Measurements from ENCODE around the gene PKP3.
"Not testable (repeated sequence)": the region's sequence is repeated elsewhere in the genome, so short reads cannot be mapped to it uniquely, and the experiment has no call there.

The PKP3 gene, protein sequence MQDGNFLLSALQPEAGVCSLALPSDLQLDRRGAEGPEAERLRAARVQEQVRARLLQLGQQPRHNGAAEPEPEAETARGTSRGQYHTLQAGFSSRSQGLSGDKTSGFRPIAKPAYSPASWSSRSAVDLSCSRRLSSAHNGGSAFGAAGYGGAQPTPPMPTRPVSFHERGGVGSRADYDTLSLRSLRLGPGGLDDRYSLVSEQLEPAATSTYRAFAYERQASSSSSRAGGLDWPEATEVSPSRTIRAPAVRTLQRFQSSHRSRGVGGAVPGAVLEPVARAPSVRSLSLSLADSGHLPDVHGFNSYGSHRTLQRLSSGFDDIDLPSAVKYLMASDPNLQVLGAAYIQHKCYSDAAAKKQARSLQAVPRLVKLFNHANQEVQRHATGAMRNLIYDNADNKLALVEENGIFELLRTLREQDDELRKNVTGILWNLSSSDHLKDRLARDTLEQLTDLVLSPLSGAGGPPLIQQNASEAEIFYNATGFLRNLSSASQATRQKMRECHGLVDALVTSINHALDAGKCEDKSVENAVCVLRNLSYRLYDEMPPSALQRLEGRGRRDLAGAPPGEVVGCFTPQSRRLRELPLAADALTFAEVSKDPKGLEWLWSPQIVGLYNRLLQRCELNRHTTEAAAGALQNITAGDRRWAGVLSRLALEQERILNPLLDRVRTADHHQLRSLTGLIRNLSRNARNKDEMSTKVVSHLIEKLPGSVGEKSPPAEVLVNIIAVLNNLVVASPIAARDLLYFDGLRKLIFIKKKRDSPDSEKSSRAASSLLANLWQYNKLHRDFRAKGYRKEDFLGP

GRCh38 chr11:394034-394857, at the start of gene PKP3:
PKP3 (plus strand) TSS chr11:394209; CDS start chr11:394293, 84 bp downstream.
- peak; percentile 85 for DNase-seq

- DNase-seq, result no peak
These were observed 49.0 kb upstream of the PKP3 start for GRCh38 chr11:344836-345578.

- DNase-seq, result no peak
These were observed 47.5 kb upstream of the PKP3 start for GRCh38 chr11:346529-346928.

- DNase-seq, result not testable (repeated sequence)
These were observed 44.6 kb upstream of the PKP3 start for GRCh38 chr11:349270-349954.

GRCh38 chr11:350033-350722, 43.8 kb upstream of the PKP3 start:
- not testable (repeated sequence) for DNase-seq

- DNase-seq, result no peak
These were observed 43.2 kb upstream of the PKP3 start for GRCh38 chr11:350723-351255.

GRCh38 chr11:351411-351810, 42.6 kb upstream of the PKP3 start:
- no peak for DNase-seq

DNA sequence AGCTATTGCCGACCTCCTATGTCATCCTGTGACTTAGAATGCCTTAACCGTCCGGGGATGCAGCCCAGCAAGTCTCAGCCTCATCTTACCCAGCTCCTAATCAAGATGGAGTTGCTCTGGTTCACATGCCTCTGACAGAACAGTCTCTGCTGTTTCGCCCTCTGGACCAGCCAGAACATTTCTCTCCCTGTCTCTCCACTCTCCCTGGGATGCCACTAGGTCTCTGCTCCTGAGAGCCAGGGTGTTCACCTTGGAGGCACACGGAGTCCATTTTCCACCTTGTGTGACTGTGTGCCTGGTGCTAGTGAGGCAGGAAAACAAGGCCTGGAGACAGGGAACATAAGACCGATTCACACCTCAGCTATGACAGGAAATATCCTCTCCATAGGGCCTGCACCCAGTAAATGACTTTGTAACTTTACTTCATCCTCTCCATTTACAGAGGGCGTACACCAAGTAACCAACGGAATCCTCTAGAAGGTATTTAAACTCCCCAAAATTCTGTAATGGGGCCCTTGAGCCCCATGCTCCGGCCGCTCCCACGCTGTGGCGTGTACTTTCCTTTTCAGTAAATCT, 41.5 kb upstream of the PKP3 start:
- DNase-seq, result no peak

DNA sequence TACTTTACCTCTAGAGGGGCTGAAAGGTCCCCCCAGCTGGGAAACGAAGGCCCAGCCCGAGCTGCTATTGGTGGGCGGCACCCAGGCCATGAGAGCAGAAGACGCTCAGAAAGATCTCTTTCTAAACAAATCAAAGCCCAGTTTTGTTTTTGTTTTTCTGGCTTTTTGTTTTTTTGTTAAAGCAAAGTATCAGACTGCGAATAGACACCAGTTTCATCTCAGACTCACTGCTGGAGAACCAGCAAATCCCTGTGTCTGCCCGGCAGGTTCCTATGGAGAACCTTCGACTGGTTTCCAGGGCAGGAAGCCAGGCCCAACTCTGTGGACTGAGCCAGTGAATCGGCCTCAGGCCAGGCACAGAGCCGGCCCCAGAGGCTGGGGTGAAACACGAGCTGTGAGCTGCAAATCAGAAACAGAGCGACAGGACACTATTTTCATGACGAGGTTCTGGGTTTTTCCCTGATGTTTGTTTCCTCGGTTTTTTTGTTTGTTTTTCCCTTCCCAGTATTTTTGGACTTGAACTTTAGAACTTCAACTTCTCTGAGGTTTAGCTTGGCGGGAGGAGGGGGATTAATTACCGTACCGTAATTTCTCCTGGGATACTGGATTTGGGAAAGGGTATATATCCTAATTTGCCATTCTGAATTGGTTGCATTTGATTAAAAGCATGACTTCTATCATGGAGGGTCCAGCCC, 40.7 kb upstream of the PKP3 start:
- peak; percentile 65 for DNase-seq

DNA sequence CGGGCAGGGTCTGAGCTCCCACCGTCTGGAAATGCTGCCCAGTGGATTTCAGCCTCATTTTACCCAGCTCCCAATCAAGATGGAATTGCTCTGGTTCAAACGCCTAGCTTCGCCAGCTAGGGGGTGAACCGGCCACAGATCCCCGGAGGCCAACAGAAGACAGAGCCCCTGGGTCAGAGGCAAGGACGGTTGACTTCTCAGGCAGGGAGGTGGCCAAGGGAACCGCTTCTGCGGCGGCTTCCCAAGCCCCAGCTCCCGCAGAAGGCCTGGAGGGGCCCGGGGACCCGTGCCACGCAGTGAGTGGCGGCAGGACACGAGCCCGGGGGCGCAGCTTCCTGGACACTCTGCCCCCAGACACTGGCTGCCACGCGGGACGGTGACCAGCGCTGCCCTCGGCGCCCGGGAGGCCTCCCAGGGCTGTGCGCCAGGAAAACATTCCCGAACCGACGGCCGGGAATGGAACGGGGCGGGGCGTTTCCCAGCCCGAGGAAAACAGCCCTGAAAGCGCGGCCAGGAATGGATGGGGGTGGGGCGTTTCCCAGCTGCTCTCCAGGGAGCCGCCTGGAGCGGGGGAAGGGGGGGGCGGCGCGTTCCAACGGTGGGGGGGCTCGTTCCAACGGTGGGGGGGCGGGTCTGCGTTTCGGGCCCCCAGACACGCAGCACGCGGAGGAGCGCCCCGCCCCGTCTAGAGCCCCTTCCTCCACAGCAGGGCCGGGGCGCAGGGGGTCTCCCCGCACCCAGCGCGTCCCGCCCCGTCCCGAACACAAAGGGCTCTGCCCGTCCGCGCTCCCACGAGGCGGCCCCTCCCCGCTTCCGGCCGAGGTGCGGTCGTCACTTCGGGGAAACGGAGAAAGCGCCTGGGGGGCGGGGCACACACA, 38.2 kb upstream of the PKP3 start:
- DNase-seq, result peak; percentile 95

- DNase-seq, result no peak
These were observed 37.4 kb upstream of the PKP3 start for GRCh38 chr11:356610-357009.

DNA sequence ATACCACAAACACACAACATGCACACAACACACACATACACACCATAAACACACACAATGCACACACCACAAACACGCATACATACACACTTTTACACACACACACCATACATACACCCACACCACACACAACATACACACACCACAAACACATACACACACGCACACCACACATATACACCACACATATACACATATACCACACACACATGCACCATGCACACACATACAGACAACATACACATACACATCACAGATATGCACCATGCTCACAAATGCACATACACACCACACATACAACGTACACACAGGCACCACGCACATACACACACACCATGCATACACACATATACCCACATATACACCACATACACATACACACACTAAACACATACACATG, 36.4 kb upstream of the PKP3 start:
- no peak for DNase-seq

DNA sequence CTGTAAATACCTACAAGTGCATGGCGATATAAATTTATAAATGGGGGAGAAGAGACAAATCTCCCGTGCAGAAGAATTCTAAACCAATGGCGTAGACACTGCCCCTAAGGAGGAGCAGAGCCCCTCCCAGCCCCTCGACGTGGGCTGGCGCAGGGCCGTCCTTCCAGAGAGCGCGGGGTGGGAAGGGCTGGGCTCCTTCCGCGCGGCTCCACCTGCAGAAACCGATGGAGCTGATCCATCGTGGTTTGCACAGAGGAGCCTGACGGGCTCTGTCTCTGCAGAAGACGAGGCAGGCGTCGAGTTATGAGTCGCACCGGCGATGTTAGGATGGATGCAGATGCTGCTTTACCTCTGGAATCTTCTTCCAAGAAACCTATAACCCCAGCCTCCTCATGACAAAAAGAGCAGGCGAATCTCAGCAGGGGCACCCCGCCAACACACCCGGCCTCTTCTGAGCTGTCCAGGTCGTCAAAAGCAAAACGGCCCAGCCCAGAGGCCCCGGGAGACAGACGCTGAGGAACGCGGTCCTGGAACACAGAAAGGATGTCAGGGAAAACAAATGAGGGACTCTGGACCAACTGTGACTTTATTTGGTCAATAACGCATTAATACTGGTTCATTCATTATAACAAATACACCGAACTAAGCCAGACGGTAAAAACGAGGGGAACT, 35.7 kb upstream of the PKP3 start:
- DNase-seq, result no peak

GRCh38 chr11:359181-359714, 34.8 kb upstream of the PKP3 start:
- DNase-seq, result no peak

- DNase-seq, result no peak
These were observed 33.4 kb upstream of the PKP3 start for GRCh38 chr11:360326-361280.

- no peak for DNase-seq
These were observed 31.2 kb upstream of the PKP3 start for GRCh38 chr11:362642-363442.
